Aortic smooth muscle cell (primary cell): ENCODE results near the gene ATP5PF. TPM values are rescaled to one million over a fixed set of nuclear protein-coding genes. Genes with fewer than 3 reads are reported as not detected.

Source experiments
- total RNA-seq: library from RNA; depleted of rRNA; stranded (reverse); fragments of >200 nt; gene quantifications from 2 replicates; pipeline ENCODE4 v1.2.3, GENCODE V29; 2014

The ATP5PF gene
- 55.2 and 65.8 TPM in 2 replicates for total RNA-seq

DNA sequence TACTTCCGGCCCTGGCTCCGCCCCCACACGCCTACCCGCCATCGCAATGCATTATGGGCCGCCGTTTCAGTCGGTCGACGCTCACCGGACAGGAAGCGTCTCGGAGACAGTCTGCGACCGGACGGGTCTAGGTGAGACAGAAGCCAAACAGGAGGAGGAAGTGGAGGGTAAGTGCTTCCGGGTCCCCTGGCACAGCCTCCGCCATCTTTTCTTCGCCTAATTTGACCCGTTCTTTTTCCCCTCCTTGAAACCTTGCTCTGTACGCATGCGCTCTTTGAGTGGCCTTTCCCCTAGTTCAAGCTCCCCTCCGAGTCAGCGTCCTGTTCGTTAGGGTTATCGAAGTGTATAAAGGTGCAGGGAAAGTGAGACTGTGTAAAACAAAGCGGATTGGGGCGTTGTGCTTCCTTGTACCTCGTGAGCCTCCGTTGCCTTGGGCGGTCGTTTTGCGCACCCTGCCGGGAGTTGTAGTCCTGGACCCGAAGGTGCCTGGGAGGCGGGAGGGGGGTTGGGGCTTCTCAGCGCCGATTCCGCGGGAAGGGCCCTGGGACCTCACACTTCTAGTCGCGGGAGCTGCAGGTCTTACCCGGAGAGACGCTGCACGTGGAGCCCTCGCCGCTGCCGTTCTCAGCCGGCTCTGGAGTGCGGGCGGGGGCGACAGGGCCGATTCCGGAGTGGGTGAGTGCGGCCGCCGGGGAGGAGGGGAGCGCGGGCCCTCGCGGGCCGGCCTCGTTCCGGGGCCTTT lies at the start of gene ATP5PF, which contains the start of gene GABPA:
ATP5PF (minus strand) TSS at position 1 of the 742 bp plus-strand sequence. CDS start 5,110 bp downstream, outside the sequence.
GABPA (plus strand) TSS at position 69 of the 742 bp plus-strand sequence. CDS start 6,627 bp downstream, outside the sequence.

Other genes with a start within 250 kb of the ATP5PF start
- gene MRPL39, start 127.4 kb downstream of the ATP5PF start, total RNA-seq: 28.1 and 31.0 TPM in 2 replicates
- 0.26 and 0.93 TPM in 2 replicates for gene JAM2, start 95.6 kb downstream of the ATP5PF start, total RNA-seq
- gene GABPA, start 68 bp upstream of the ATP5PF start, total RNA-seq: 26.2 and 27.2 TPM in 2 replicates